CD4-positive, alpha-beta T cell (primary cell): ENCODE data around the gene RYK. TPM values are rescaled to one million over a fixed set of nuclear protein-coding genes. Genes with fewer than 3 reads are reported as not detected.

Experiments used
- ATAC-seq: fragments of 200-7000 bp; cut with Tn5 transposase; one replicate; pipeline ENCODE4 v1.10.0; 2022; ENCODE audit warnings: mild to moderate bottlenecking; ENCODE audit not compliant: poor library complexity
- CTCF ChIA-PET: fragments of 350-600 bp; sonication (Branson Sonifier 250); formaldehyde crosslinking; loops from one replicate; lab custom pipeline; 2021; ENCODE audit warnings: antibody characterized with exemption, inconsistent platforms; lab: Charles Lee
- POLR2A ChIA-PET: fragments of 350-600 bp; sonication (Branson Sonifier 250); formaldehyde crosslinking; loops from one replicate; lab custom pipeline; 2021; ENCODE audit warnings: antibody characterized with exemption, inconsistent platforms; lab: Charles Lee
- DNase-seq, 14 experiments: peaks; one replicate each; pipeline ENCODE4 v3.0.0-alpha.2; 2013 to 2020; ENCODE audit warnings: mixed read lengths in 2 of 14
- H3K27ac ChIP-seq, 2 donors: one replicate each; pipeline versions ENCODE4 v1.5.1 to v1.7.0; 2013; ENCODE audit warnings: low read length in 2 of 2, low read depth in 1 of 2, mild to moderate bottlenecking in 1 of 2
- H3K27me3 ChIP-seq, 2 experiments: 1 replicate in 1 of 2; 2 replicates in 1 of 2; pipeline versions ENCODE4 v1.6.1 to v1.7.0; 2013; ENCODE audit warnings: low read length in 2 of 2, control low read depth in 1 of 2, mild to moderate bottlenecking in 1 of 2, moderate library complexity in 1 of 2; ENCODE audit not compliant: insufficient read depth in 2 of 2, control insufficient read depth in 1 of 2
- H3K36me3 ChIP-seq: one replicate; pipeline ENCODE4 v1.6.1; 2013; ENCODE audit warnings: low read length, control low read depth; ENCODE audit not compliant: insufficient read depth
- H3K4me1 ChIP-seq: one replicate; pipeline ENCODE4 v1.6.1; 2013; ENCODE audit warnings: low read length, control low read depth; ENCODE audit not compliant: insufficient read depth
- H3K4me3 ChIP-seq: one replicate; pipeline ENCODE4 v1.5.1; 2013; ENCODE audit warnings: mild to moderate bottlenecking, low read length, moderate library complexity
- H3K9me3 ChIP-seq, 2 experiments: 1 replicate in 1 of 2; 2 replicates in 1 of 2; pipeline versions ENCODE4 v1.6.1 to v1.7.0; 2013; ENCODE audit warnings: low read length in 2 of 2, mild to moderate bottlenecking in 2 of 2, control low read depth in 1 of 2, moderate library complexity in 1 of 2; ENCODE audit not compliant: control insufficient read depth in 1 of 2, insufficient read depth in 1 of 2
- H3K27ac Mint-ChIP-seq: one replicate; pipeline ENCODE4 v1.8.0; 2020; ENCODE audit warnings: mixed read lengths
- H3K27me3 Mint-ChIP-seq: one replicate; pipeline ENCODE4 v1.8.0; 2021; ENCODE audit warnings: mixed read lengths
- H3K36me3 Mint-ChIP-seq: one replicate; pipeline ENCODE4 v1.8.0; 2021; ENCODE audit warnings: low read depth, mixed read lengths
- H3K4me1 Mint-ChIP-seq: one replicate; pipeline ENCODE4 v1.8.0; 2021; ENCODE audit warnings: low read depth, mixed read lengths
- H3K4me3 Mint-ChIP-seq: one replicate; pipeline ENCODE4 v1.8.0; 2020; ENCODE audit warnings: mild to moderate bottlenecking, mixed read lengths
- H3K9me3 Mint-ChIP-seq: one replicate; pipeline ENCODE4 v1.8.0; 2020; ENCODE audit warnings: mixed read lengths
- intact Hi-C, 2 experiments: fragments of 100-400 bp; cut with DNase I in 1 of 2; cut with micrococcal nuclease in 1 of 2; formaldehyde crosslinking; loops; one replicate each; pipeline versions ENCODE4 v1.15.1 to v1.9.0; 2023 to 2025; cut with DNase I, micrococcal nuclease
- total RNA-seq, 174 experiments: library from RNA in 2 of 174; stranded (reverse) in 2 of 174; gene quantifications; one replicate each; pipeline ENCODE4 v1.2.3 and lab custom pipeline; 2021 to 2026
- TF ChIP-seq, protein P1 (sequence below): fragments of 200-600 bp; IDR thresholded peaks from one replicate; pipeline ENCODE4 v1.8.0; 2022; ENCODE audit warnings: antibody characterized with exemption, mild to moderate bottlenecking

RYK gene
- total RNA-seq, 2 experiments from 2014 or later = 57.6 to 59.2 TPM

GRCh38 chr3:134216851-134217250, 33.8 kb downstream of the RYK start:
- Histone ChIP-seq H3K4me1 (no peaks in the 10 kb centered on the region), H3K27me3 (no peaks in the 10 kb centered on the region), H3K36me3 (peaks cover 3% of the 10 kb centered on the region), H3K4me3 (no peak overlapping the region), H3K27ac (no peak overlapping the region), H3K9me3 (no peaks in the 10 kb centered on the region)
- Mint-ChIP-seq H3K27ac (no peak overlapping the region), H3K27me3 (no peaks in the 10 kb centered on the region), H3K4me1 (peaks cover 35% of the 10 kb centered on the region), H3K36me3 (peaks cover 41% of the 10 kb centered on the region), H3K9me3 (no peaks in the 10 kb centered on the region), H3K4me3 (no peak overlapping the region)
- TF ChIP-seq, protein P1, sequence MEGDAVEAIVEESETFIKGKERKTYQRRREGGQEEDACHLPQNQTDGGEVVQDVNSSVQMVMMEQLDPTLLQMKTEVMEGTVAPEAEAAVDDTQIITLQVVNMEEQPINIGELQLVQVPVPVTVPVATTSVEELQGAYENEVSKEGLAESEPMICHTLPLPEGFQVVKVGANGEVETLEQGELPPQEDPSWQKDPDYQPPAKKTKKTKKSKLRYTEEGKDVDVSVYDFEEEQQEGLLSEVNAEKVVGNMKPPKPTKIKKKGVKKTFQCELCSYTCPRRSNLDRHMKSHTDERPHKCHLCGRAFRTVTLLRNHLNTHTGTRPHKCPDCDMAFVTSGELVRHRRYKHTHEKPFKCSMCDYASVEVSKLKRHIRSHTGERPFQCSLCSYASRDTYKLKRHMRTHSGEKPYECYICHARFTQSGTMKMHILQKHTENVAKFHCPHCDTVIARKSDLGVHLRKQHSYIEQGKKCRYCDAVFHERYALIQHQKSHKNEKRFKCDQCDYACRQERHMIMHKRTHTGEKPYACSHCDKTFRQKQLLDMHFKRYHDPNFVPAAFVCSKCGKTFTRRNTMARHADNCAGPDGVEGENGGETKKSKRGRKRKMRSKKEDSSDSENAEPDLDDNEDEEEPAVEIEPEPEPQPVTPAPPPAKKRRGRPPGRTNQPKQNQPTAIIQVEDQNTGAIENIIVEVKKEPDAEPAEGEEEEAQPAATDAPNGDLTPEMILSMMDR = no peak
- no peak for DNase-seq
- ATAC-seq = no peak
- ChIA-PET CTCF (interaction anchor here (0.8 to 0.9 kb wide), 2 partner anchors 13 to 31 kb away, joined by 3 read pairs; no protein-coding TSS in a partner anchor), POLR2A (no interaction called here)
- intact Hi-C loops = no loop called here

DNA sequence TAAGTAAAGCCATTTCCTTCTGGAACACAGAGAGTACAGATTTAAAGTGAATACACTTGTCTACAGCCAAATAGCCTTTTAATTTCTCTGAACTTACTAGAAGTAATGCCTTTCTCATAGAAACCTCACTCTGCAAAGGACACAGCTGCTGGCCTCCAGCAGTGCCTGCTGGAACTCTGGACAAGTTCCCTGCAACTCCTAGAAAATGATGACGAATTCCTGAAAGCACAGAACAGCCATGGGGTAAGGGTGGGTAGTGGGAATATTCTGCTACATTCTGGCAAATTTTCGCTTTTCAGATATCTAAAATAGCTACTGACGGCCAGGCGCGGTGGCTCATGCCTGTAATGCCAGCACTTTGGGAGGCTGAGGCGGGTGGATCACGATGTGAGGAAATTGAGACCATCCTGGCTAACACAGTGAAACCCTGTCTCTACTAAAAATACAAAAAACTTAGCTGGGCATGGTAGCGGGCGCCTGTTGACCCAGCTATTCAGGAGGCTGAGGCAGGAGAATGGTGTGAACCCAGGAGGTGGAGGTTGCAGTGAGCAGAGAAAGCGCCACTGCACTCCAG, 34.4 kb downstream of the RYK start:
- no peaks in the 10 kb centered on the region for H3K4me1 ChIP-seq
- H3K4me3 ChIP-seq = no peak overlapping the region
- Mint-ChIP-seq H3K27ac (no peak overlapping the region), H3K27me3 (no peaks in the 10 kb centered on the region), H3K4me1 (peaks cover 36% of the 10 kb centered on the region), H3K9me3 (no peaks in the 10 kb centered on the region), H3K36me3 (peaks cover 44% of the 10 kb centered on the region), H3K4me3 (no peak overlapping the region)
- ATAC-seq = no peak
- H3K27me3 ChIP-seq = no peaks in the 10 kb centered on the region
- peaks cover under 1% of the 10 kb centered on the region for H3K36me3 ChIP-seq
- TF ChIP-seq, protein P1 = no peak
- POLR2A ChIA-PET = no interaction called here
- CTCF ChIA-PET = interaction anchor here (0.8 to 0.9 kb wide), 2 partner anchors 13 to 32 kb away, joined by 3 read pairs; no protein-coding TSS in a partner anchor
- no peaks in the 10 kb centered on the region for H3K9me3 ChIP-seq
- no peak for DNase-seq
- no peak overlapping the region for H3K27ac ChIP-seq
- intact Hi-C loops = no loop called here

- Histone ChIP-seq H3K27me3 (no peaks in the 10 kb centered on the region), H3K27ac (no peak overlapping the region), H3K9me3 (no peaks in the 10 kb centered on the region), H3K4me3 (no peak overlapping the region), H3K36me3 (peaks cover 14% of the 10 kb centered on the region), H3K4me1 (no peaks in the 10 kb centered on the region)
- Mint-ChIP-seq H3K4me3 (no peak overlapping the region), H3K27ac (peak overlapping the region; percentile 12), H3K36me3 (peaks cover 49% of the 10 kb centered on the region), H3K4me1 (peaks cover 36% of the 10 kb centered on the region), H3K9me3 (no peaks in the 10 kb centered on the region), H3K27me3 (no peaks in the 10 kb centered on the region)
- no peak for DNase-seq
- intact Hi-C loops = loop anchor here in 1 of 2 experiments (5.0 kb wide), 1 partner anchor 38 kb away; the partner anchor contains the start of gene RYK
- ATAC-seq = no peak
- TF ChIP-seq, protein P1 = no peak
- CTCF ChIA-PET = no interaction called here
- POLR2A ChIA-PET = interaction anchor here (1.1 kb wide), 1 partner anchor 260 kb away, joined by 3 read pairs; no protein-coding TSS in a partner anchor
Measured at GRCh38 chr3:134214239-134214638, 36.4 kb downstream of the RYK start.
